ENCODE results near the gene SAMD8.

The SAMD8 gene

GRCh38 chr10:75207079-75207856 is 95.8 kb downstream of the SAMD8 start:
- H3K4me3 ChIP-seq (ENCODE audit: low read depth, low read length) = no peak overlapping the region
- ChIA-PET CTCF (interaction anchor here (1.1 to 5.7 kb wide), 4 partner anchors 20 to 93 kb away, joined by 3 to 26 read pairs (median 14); partner anchors contain the start of gene COMTD1), POLR2A (no interaction called here)
- TF ChIP-seq, protein P1, sequence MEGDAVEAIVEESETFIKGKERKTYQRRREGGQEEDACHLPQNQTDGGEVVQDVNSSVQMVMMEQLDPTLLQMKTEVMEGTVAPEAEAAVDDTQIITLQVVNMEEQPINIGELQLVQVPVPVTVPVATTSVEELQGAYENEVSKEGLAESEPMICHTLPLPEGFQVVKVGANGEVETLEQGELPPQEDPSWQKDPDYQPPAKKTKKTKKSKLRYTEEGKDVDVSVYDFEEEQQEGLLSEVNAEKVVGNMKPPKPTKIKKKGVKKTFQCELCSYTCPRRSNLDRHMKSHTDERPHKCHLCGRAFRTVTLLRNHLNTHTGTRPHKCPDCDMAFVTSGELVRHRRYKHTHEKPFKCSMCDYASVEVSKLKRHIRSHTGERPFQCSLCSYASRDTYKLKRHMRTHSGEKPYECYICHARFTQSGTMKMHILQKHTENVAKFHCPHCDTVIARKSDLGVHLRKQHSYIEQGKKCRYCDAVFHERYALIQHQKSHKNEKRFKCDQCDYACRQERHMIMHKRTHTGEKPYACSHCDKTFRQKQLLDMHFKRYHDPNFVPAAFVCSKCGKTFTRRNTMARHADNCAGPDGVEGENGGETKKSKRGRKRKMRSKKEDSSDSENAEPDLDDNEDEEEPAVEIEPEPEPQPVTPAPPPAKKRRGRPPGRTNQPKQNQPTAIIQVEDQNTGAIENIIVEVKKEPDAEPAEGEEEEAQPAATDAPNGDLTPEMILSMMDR (IDR thresholded peaks at IDR 0.05; ENCODE audit: insufficient read depth, low read length, missing control alignments) = no peak
- DNase-seq (ENCODE audit: low read depth, low spot score) = no peak

GRCh38 chr10:75207857-75208144 is 96.3 kb downstream of the SAMD8 start:
- CTCF ChIA-PET = interaction anchor here (0.6 to 5.7 kb wide), 4 partner anchors 13 to 94 kb away, joined by 3 to 26 read pairs (median 4); partner anchors contain the start of gene COMTD1
- TF ChIP-seq, protein P1 (IDR thresholded peaks at IDR 0.05; ENCODE audit: insufficient read depth, low read length, missing control alignments) = no peak
- no peak overlapping the region for H3K4me3 ChIP-seq (ENCODE audit: low read depth, low read length)
- DNase-seq (ENCODE audit: low read depth, low spot score) = no peak
- POLR2A ChIA-PET = no interaction called here

GRCh38 chr10:75208181-75208580 is 96.7 kb downstream of the SAMD8 start:
- CTCF ChIA-PET = interaction anchor here (0.6 to 5.7 kb wide), 4 partner anchors 13 to 94 kb away, joined by 3 to 26 read pairs (median 4); partner anchors contain the start of gene COMTD1

DNA sequence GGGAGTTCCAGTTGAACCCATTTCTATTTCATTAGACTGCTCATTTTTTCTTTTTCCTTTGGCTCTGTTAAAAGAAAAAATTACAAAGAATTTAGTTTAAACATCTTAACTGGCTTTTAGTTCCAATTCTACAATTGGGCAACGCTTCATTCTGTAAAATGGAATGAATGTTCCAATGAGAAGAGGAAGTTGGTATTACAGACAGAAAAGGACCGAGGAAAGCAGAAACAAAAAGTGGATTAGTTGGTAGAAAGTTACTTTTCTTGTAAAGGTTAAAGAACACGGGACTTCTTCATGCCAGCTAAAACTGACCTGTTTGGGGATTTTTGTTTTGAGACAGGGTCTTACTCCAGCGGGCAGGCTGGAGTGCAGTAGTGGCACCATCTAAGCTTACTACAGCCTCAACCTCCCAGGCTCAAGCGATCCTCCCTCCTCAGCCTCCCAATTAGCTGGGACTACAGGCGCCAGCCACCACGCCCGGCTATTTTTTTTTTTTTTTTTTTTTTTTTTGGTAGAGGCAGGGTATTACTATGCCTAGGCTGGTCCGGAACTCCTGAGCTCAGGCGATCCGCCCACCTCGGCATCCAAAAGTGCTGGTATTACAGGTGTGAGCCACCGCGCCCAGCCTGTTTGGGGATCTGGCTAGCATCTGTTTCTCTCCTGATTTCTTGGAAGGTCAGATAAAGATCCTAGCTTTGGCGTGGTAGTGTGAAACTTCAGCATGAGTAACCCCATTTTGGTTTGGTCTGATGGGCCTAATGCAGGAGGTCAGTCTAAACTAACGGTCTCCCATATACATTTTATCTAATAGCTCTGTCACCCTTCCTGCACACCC is 97.8 kb downstream of the SAMD8 start:
- TF ChIP-seq, protein P1 (IDR thresholded peaks at IDR 0.05; ENCODE audit: insufficient read depth, low read length, missing control alignments) = no peak
- no peak for DNase-seq (ENCODE audit: low read depth, low spot score)
- CTCF ChIA-PET = interaction anchor here (0.6 to 4.8 kb wide), 6 partner anchors 9 to 101 kb away, joined by 3 to 39 read pairs (median 4); partner anchors contain the start of gene COMTD1
- H3K4me3 ChIP-seq (ENCODE audit: low read depth, low read length) = peak overlapping the region; percentile 87
- POLR2A ChIA-PET = interaction anchor here (1.2 to 3.3 kb wide), 6 partner anchors 14 to 98 kb away, joined by 4 to 24 read pairs (median 6); partner anchors contain the start of genes COMTD1 and SAMD8

More at GRCh38 chr10:75208181-75208580, 96.7 kb downstream of the SAMD8 start:
- DNase-seq (ENCODE audit: low read depth, low spot score) = no peak
- TF ChIP-seq, protein P1 (IDR thresholded peaks at IDR 0.05; ENCODE audit: insufficient read depth, low read length, missing control alignments) = no peak
- POLR2A ChIA-PET = no interaction called here
- no peak overlapping the region for H3K4me3 ChIP-seq (ENCODE audit: low read depth, low read length)

- POLR2A ChIA-PET = interaction anchor here (1.1 to 3.3 kb wide), 7 partner anchors 11 to 99 kb away, joined by 3 to 24 read pairs (median 5); partner anchors contain the start of genes COMTD1 and SAMD8
- peak overlapping the region; percentile 87 for H3K4me3 ChIP-seq (ENCODE audit: low read depth, low read length)
- TF ChIP-seq, protein P1 (IDR thresholded peaks at IDR 0.05; ENCODE audit: insufficient read depth, low read length, missing control alignments) = no peak
- CTCF ChIA-PET = interaction anchor here (0.6 to 4.8 kb wide), 7 partner anchors 9 to 100 kb away, joined by 3 to 39 read pairs (median 4); partner anchors contain the start of gene COMTD1
- DNase-seq (ENCODE audit: low read depth, low spot score) = no peak
Observed at GRCh38 chr10:75209921-75210281, 98.4 kb downstream of the SAMD8 start.

Measured in AG04449 (cell line).